CD4-positive, alpha-beta T cell treated with Interleukin-15 for 4 hours (primary cell): ENCODE data around the gene LIPE.

Experiments used
- DNase-seq: peaks from one replicate; pipeline ENCODE4 v3.0.0-alpha.2; 2020; ENCODE audit warnings: low spot score

LIPE gene

DNA sequence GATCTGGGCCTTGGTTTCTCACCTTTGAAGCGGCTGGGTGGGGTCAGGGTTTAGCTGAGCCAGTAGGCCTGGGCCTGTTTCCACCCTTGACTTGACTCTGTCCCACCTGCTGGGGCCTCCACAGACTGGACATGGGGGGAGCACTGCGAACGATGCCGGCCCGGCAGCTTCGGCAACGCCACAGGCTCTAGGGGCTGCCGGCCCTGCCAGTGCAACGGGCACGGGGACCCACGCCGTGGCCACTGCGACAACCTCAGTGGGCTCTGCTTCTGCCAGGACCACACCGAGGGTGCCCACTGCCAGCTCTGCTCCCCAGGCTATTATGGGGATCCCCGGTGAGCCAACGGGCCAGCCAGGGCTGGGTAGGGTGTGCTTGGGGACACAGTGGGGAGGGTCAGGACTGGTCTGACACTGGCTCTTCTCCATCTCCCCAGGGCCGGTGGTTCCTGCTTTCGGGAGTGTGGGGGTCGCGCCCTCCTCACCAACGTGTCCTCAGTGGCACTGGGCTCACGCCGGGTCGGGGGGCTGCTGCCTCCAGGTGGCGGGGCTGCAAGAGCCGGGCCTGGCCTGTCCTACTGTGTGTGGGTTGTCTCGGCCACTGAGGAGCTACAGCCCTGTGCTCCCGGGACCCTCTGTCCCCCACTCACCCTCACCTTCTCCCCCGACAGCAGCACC, 73.7 kb downstream of the LIPE start:
- DNase-seq: no peak

DNA sequence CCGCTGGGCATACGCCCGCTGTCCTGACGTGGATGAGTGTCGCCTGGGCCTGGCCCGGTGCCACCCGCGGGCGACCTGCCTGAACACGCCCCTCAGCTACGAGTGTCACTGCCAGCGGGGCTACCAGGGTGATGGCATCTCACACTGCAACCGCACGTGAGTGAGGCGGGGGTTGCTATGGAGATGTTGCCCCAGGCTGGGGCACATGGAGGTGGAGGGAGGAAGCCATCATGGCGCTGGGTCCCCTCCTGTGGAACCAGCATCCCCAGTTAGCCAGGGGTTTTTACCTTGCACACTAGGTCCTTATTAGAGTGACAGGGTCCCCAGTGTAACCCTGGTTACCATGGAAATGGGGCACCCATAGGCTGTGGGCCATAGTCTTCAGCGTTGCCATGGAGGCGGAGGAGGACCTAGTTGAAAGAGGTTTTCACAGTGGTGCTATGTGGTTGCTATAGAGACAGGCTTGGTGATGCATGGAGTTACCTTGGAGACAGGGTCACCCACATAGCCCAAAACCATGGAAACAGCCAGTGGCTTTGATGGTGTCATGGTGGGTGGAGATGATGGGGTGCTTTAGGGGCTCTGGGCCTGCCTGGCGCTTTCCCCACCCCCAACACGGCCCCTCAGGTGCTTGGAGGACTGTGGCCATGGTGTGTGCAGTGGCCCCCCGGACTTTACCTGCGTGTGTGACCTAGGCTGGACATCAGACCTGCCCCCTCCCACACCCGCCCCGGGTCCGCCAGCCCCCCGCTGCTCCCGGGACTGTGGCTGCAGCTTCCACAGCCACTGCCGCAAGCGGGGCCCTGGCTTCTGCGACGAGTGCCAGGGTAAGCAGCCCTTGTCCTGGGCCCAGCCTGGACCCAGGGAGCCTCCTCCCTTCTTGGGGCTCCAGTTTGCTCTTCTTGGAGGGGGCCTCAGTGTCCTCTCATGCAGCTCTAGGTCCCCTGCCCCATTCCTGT, 74.6 kb downstream of the LIPE start:
- DNase-seq: peak; percentile 23
